GM19035 (cell line): Measurements from ENCODE around the gene CGNL1.

Source experiments
- ATAC-seq: cut with Tn5 transposase; IDR thresholded peaks from one replicate; pipeline ENCODE4 v1.9.1; 2021; ENCODE audit not compliant: unreplicated experiment

The CGNL1 gene

DNA sequence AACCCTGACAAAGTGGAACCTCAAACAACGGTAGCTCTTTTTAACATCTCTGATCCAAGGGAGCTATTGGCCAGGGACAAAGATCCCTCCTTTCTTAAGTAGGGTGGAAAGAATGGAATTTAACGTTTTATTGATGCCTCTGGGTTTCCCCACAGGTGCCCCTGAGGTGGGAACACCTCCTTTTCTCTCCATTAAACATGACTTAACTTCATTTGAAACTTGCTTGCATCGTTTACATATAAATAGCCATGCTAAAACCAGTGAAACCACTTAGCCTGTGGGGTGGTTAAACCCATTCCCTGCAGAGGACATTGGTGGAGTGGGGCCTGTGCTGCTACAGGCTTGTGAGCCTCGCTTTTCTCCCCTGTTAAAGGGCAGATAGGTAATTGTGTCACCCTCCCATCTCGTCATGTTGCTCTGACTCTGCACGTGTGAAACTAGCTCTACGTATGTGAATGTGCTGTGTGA lies 9.7 kb downstream of the CGNL1 start:
- no peak for ATAC-seq

DNA sequence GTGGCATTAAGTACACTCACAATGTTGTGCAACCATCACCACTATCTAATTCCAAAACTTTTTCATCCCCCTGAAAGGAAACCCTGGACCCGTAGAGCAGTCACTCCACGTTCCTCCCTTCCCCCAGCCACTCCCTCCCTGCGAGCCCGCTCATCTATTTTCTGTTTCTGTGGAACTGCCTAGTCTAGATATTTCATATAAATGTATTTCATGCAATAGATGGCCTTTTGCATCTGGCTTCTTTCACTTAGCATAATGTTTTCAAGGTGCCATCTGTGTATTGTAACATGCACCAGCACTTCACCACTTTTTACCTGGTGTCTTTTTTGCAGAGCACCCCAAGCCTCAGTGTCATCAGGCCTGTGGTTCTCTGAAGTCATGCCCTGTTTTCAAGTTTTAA lies 10.7 kb downstream of the CGNL1 start:
- ATAC-seq: no peak

DNA sequence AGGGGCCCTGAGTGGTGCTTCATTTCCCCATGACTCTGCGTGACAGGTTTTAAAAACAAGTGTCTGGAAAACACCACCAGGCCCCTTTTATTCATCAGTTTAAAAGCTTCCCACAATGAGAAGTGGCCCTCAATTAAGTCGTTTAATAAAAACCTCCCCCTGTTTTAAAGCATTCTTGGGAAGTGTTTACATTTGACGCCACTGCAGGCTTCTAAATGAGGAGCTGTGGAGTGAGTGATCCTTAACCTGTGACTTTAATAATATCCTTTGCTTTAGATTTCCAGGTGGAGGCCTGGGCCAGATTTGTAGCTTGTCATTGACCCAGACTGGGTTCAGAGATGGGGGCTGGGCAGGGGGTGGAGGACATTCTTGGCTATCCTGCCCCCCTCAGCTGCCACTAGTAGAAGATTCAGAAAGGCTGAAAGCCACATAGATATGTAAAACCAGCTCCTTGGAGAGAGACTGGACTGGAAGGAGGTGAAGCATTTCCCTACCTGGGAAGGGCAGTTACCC lies 11.3 kb downstream of the CGNL1 start:
- ATAC-seq: no peak

DNA sequence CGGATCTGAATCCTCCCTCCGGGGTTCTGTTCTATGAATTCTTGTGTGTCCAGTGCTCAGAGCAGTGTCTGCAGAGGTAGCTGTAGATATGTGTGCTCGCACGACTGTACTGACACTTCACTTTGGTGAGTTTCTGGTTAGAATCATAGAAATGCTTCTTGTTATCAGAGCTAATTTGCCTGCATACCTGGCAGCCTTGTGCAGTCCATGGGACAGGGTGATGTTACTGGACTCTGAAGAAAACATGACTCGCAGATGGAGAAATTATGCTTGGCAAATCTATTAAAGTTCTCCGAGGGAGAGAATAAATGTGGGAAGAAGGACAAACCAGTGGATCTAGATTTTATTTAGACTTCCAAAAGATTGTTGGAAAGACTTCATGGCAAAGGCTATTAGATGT lies 12.2 kb downstream of the CGNL1 start:
- ATAC-seq: no peak

DNA sequence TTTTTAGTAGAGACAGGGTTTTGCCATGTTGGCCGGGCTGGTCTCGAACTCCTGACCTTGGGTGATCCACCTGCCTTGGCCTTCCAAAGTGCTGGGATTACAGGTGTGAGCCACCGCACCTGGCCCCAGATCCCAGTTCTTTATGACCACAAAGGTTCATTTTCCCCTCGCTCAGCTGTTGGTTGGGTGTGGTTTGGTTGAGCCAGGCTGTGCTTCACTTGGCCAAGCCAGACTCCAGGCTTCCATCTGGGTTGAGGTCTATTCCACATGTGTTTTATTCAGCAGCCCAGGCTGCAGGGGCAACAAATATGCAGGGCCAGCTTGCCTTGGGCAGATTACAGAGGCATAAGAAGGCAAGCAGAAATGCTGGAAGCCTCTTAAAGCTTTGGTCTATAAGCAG lies 13.7 kb downstream of the CGNL1 start:
- no peak for ATAC-seq

DNA sequence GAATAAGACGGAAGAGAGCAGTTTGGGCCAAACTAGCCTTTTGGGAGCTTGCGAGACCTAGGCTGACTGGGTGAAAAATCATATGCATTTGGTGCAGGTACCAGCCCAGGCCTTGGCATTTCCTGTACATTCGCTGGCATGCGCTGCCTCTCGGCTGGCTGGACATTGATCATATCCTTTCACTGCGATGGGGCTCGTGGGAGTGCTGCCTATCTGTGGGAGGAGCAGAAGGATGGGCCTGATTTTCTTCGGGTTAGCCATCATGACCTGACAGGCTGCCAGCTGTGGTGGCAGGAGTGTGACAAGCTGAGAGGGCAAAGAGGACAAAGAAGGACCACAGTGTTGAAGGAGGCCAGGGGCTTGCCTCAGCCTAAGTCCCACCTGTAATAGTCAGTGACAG lies 14.3 kb downstream of the CGNL1 start:
- ATAC-seq: no peak

DNA sequence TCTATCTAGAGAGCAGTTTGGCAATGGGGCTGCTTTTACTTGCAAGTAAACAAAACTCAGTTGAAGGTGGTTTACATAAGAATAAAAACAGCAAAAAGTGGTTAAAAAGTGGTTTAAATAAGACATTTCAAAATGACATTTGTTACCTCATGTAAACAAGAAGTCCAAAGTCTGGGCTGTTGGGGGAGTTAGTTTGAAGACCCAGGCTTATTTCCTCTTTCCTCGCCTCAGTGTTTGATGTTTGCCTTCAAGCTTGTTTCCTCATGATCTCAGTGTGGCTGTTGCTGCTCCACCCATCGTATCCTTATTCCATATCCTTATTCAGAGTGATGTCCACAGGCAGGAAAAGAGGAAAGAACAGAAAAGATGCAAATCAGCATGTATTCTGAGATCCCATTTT lies 15.2 kb downstream of the CGNL1 start:
- ATAC-seq: no peak

DNA sequence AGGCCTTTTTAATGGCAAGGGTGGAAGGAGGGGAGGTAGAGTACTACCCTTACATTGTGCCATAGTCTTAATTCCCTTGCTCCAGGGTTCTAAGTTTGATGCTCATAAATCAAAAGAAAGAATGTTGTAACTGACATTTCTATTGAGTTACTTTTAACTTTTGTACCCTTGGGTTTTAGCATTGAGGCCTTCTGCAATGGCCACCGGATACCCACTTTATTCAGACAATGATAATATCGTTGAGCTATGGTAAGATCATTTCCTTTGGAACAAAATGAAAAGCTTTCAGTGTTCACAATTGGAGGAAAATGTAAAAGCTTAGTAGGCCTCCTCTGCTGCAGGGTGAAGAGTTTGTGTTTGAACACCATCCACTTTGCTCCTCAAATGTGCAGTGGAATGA lies 16.8 kb downstream of the CGNL1 start:
- no peak for ATAC-seq

DNA sequence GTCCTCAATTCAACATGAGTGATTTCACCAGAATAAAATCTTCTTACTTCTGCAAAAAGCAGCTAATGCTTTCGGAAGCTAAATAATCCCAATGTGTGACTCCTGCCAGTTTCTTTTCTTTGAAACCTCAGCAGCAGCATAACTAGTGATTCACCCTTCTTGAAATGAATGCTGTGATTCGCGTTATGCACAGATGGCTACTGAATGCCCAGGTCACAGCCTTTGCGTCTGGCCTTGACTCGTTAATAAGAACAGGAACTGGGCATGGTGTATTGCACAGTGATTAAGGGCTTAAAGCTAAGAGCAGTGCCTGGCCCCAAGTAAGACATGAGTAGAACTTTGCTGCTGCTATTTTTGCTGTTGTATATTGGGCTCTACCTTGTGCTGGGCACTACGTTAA lies 19.0 kb downstream of the CGNL1 start:
- no peak for ATAC-seq

DNA sequence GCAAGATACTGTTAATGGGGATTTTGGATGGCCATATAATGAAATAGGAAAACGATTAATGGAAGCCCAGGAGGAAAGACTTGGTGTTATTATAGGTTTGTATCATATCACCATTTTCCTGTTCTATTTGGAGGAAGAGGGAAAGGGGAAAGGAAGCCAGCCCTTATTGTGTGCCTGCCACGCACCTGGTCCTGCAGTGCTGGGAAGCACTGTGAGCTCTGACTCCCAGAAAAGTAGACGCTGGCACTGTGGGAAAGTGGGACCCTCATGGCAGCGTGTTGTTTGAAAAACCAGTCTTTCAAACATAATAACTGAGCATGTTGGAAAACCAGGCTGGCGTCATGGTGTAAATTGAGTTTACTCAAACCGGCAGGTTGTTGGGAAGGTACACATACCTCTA lies 22.0 kb downstream of the CGNL1 start:
- ATAC-seq: no peak

DNA sequence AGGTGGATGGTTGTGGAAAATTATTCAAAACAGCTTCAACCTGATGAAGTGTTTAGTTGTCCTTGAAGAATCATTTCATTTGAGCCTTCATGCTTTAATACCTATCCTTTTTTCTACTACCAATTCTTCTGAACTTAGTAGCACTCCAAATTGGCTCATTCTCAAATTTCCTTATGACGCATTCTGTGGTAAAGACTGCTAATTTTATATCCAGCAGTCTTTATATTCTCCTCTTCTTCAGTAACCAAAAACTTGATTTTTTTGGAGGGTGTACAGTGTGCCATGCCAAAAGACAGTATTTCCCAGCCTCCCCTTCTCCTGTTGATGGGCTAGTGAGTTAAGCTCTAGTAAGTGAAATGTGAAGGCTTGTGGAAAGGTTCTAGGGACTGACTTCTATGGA lies 25.2 kb downstream of the CGNL1 start:
- no peak for ATAC-seq

DNA sequence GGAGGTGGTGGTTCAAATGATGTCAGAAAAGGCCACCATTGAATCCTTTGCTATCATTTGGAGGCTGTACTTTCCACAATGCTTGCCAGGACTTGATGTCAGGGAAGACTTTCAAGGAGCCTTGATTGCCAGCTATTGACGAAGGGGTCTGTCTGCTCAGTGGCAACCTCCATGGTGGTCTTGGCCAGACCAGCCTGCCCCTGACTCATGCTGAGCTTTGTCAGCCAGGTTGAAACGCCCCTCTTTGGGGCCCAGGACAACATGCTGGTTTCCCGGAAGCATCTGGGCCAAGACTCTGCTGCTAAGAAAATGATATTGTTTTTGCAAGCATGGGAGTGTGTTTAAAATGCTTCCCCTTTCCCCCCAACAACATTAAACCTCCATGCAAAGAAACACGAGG lies 26.7 kb downstream of the CGNL1 start:
- ATAC-seq: no peak

DNA sequence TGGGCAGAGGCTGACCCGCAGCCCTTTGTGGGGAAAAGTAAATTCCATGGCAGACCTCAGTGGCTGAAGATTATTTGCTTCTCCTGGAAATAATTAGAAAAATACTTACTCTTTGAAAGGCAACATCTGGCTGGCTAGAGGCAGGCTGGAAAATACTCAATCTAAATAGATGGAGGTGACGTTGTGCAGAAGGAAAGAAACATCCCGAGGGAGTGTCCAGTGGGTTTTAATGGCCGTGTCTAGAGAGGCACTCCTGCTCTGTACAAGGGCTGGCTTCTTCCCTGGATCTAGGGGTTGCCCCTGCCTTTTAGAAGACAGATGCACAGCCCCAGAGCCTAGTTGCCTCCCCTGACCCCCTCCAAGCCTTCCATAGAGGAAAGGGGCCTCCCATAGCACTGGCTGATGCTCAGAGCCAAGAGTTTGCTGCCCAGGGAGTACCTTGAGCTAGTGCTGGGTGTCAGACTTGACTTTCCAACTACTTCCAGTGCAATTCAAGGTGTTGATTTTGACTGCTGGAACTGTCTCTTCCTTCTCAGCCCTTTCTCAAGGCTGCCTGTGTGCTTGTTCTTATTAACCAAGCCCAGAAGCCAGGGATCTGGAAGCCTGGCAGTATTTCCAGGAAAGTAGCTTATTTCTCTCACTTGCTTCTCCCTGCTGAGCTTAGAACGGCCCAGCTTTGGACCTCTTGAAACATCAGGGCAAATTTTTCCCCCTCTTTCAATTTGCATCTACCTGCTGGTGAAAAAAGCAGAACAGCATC lies 27.4 kb downstream of the CGNL1 start:
- ATAC-seq: no peak

DNA sequence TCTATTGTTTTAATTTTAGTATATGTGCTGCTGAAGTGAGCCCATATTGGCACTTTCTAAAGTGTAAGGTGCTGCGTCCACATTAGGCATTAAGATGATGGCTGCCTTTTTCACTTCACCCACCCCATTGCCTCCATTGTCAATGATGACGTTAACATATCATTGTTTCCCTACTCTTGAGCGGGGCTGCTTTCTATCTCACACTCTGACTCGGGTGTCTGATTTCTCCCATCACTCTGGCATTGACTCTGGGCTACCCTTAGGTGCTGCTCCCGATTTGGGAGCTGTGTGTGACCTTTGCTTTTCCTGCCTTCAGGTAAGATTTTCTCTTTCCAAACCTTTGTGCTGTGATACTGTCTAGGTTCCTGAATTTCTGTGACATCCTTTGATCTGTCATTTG lies 28.8 kb downstream of the CGNL1 start:
- ATAC-seq: no peak

DNA sequence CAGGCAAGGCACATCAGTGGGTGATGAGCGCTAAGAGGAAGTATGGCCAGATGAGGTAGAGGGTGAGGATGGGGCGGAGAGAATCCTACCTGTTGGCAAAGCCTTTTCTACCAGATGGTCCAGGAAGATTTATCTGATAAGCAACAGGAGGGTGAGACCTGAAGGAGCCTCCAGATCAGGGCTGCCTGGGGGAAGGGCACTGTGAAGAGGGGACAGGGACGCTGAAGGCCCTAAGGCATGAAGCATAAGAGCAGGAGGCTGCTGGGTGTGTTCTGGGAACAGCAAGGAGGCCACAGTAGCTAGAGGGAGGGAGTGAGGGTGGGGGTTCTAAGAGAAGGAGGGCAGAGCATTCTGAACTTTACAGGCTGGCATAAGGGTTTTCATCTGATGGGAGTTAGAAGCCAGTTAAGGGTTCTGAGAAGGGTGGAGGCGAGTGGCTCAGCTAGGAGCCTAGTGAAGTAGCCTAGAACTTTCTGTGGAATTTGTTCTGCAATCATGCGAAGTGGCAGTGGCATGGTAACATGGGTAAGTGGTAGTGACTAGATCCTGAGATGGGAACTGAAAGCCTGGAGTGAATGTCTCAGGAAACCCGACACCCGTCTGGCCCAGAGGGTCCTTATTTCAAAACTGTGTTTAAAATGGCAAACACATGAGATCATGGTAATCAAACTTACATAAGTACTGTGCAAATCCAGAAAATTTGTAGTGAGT lies 29.9 kb downstream of the CGNL1 start:
- ATAC-seq: no peak

DNA sequence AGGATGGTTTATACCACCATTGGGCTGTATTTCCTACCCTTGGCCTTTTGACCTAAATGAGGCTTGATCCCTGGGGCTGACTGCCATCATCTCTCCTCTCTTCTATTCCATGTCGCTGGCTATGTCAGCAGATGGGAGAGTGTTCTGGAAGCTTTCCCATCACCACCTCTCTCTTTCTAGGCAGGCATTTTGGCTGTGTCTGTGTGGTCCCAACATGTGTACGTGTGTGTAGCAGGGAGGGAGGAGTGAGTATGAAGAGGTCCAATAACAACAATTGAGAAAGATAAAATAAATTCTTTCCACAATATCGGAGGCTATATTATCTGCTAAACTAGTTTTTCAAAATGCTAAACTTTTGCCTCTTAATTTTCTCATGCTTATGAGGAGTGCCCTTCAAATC lies 34.1 kb downstream of the CGNL1 start:
- no peak for ATAC-seq

DNA sequence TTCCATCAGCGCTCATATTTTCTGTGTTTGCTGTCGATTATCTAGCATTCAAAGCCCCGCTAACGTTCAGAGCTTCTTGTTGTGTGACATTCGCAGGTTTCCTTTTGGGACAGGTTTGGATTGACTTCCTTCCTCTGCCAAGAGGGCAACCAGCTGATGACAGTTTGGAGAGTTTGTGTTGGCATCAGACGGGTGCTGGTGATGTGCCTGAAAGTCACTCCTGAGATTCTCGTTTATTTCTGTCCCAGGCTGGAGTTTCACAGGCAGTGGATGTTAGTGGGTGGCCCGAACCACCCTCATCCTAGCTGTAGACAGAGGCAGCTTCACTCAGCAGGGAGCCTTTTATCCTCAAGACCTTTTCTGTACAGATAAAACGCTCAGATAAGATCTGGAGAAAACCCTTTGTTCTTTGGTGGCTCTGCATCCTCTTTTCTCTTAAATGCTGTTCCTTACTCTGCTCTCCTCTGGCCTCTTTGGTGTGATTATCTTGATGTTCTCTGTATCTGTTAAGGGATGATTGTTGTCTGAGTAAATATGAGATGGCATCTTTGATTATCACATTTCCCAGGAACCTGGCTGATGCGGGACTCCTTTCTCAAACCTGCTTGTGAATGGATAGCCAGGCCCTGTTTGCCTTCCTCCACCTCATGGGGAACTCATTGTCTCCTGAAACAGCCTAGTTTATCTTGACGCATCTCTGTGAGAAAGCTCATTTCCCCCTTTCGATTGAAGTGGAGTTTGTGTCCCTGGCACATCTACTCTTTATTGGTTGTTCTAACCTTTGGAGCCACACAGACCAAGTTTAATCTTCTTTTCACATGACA lies 35.9 kb downstream of the CGNL1 start:
- ATAC-seq: no peak

DNA sequence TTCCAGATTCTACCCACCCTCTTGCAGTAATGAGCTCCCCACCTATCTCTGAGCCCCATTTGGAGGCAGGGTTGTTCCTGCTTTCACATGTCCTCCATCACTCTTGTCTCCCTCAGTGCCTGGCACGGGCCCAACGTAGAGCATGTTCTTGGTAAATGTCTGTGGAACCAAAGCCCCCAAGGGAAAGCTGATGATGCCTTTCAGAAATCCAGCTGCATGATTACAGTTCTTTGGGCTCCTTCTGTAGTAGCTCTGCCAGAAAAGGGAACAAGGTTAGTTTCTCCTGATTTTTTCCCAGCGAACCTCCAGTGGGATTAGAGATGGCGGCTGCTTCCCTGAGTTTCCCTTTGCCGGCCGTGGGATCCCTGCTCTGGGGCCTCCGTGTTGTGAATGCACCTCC lies 39.3 kb downstream of the CGNL1 start:
- no peak for ATAC-seq

DNA sequence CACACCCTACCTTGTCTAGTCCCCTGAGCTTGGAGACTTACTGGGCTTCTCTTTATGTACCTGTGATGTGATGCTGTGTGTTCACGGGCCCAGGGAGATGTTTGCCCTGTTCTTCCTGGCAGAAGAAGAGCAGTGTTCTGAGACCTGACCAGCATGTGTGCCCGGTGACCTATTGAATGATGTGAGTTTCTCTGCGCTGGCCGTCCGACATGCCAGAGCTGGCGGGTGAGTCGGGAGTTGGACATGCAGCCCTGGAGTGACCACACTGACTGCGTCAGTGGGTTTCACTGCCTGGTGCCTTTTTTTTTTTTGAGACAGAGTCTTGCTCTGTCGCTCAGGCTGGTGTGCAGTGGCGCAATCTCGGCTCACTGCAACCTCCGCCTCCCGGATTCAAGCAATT lies 42.3 kb downstream of the CGNL1 start:
- ATAC-seq: no peak

DNA sequence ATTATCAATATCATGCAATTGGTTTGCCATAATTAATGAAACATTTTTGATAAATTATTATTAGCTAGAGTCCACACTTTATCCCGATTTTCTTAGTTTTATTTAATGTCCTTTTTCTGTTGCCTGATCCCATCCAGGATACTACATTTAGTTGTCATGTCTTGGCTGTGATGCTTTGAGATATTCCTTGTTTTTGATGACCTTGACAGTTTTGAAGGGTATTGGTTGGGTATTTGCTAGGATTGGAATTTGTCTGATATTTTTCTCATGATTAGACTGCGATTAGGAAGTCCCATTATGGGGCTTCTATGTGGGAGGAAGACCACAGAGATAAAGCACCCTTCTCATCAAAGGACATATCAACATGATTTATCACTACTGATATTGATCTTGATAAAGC lies 43.0 kb downstream of the CGNL1 start:
- no peak for ATAC-seq

DNA sequence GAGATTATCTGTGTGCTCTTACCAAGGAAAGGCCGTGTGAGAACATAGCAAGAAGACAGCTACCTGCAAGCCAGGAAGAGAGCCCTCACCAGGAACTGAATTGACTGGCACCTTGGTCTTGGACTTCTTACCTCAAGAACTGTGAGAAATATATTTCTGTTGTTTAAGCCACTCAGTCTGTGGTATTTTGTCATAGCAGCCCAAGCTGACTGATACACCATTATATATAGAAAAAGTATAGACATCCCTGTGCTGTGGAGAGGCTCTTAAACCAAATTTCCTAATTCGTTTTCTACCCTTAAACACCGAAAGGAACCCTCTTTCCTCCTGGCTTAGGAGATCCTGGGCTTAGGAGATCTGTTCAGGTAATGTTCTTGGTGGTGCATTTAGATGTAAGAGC lies 44.8 kb downstream of the CGNL1 start:
- no peak for ATAC-seq

DNA sequence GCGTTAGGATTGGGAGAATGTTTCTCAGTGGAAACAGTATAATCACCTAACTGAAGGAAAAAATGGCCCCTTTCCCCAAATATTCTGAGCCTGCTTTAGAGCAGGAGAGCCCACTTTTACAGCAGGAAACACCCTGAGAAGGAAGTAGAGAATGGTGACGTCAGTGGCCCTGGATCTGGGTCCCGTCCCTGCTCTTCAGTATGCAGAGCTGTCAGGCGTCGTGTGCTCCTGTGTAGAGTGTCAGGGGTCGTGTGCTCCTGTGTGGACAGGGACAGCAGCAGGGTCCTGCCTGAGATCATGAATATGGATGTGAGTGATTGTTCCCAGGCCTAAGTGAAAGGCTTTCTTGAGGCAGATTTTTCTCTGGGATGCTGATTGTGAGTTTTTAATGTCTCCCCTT lies 45.2 kb downstream of the CGNL1 start:
- no peak for ATAC-seq
